ENCODE results near the gene TWNK. TPM values are rescaled to one million over a fixed set of nuclear protein-coding genes. Genes with fewer than 3 reads are reported as not detected.

Gene TWNK
- total and polyA plus RNA-seq, 2 donors from 2014 or later: 3.8 to 8.9 TPM

DNA sequence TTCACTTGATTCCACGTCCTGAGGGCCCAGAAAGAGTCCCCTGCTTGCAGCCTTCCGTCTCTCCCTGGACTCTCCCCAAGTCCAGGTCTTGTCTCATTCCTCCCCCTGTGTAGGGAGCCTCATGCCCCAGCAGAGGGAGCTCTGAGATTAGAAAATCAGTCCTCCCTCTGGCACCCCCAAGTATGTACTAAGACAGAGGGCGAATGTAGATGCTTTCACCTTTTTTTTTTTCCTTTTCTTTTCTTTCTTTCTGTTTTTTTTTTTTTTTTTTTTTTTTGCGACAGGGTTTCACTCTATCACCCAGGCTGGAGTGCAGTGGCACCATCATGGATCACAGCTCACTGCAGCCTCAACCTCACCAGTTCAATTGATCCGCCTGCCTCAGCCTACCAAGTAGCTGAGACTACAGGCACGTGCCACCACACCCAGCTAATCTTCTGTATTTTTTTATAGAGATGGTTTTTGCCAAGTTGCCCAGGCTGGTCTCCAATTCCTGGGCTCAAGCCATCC lies 54.0 kb downstream of the TWNK start:
- Histone ChIP-seq H3K9me3 (ENCODE audit: control insufficient read depth in 2 of 3, insufficient read depth in 1 of 3, low read length in 3 of 3) (no peaks in the 10 kb centered on the region), H3K9ac (ENCODE audit: low read length in 3 of 3) (no peak overlapping the region), H3K36me3 (ENCODE audit: control insufficient read depth in 2 of 3, insufficient read depth in 3 of 3, low read length in 3 of 3) (peaks cover 0 to 16% (median 12%) of the 10 kb centered on the region in 3 donors), H3K27me3 (ENCODE audit: control insufficient read depth, insufficient read depth, low read length) (no peaks in the 10 kb centered on the region), H3K4me1 (ENCODE audit: control insufficient read depth in 2 of 3, insufficient read depth in 2 of 3, low read depth in 1 of 3, low read length in 3 of 3) (peaks cover 9 to 13% (median 11%) of the 10 kb centered on the region in 3 donors), H3K27ac (ENCODE audit: low read depth in 2 of 2, low read length in 2 of 2) (no peak overlapping the region), H3K4me3 (ENCODE audit: low read length in 3 of 3) (no peak overlapping the region)
- TF ChIP-seq, protein P1, sequence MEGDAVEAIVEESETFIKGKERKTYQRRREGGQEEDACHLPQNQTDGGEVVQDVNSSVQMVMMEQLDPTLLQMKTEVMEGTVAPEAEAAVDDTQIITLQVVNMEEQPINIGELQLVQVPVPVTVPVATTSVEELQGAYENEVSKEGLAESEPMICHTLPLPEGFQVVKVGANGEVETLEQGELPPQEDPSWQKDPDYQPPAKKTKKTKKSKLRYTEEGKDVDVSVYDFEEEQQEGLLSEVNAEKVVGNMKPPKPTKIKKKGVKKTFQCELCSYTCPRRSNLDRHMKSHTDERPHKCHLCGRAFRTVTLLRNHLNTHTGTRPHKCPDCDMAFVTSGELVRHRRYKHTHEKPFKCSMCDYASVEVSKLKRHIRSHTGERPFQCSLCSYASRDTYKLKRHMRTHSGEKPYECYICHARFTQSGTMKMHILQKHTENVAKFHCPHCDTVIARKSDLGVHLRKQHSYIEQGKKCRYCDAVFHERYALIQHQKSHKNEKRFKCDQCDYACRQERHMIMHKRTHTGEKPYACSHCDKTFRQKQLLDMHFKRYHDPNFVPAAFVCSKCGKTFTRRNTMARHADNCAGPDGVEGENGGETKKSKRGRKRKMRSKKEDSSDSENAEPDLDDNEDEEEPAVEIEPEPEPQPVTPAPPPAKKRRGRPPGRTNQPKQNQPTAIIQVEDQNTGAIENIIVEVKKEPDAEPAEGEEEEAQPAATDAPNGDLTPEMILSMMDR (IDR thresholded peaks at IDR 0.05; ENCODE audit: borderline replicate concordance, extremely low read depth, insufficient read depth): peak; percentile 94
- FAIRE-seq (peak; percentile 56), DNase-seq (peak; percentile 87 to 95 (median 90))
- intact Hi-C loops (cut with DNase I): no loop called here

DNA sequence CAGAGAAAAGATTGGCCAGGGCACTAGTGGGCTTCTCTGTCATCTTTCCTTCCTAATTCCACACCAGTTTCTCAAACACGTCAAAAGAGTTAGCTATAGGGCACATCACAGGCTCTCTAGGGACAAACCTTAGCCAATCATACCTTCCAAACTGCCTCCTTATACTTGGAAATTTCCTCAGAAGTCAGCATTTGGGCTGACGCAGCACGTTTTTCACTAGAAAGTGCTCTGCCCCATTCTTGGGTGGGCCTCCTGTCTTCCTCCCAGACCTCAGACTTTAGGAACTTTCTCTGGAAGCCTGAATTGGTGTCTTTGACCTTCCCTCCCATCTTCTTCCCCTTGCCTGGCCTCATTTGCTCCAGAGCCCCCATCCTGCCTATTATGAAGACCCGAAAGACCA lies 54.8 kb downstream of the TWNK start:
- FAIRE-seq (no peak), DNase-seq (peak in 1 of 5 donors; percentile 7)
- Histone ChIP-seq H3K9me3 (ENCODE audit: control insufficient read depth in 2 of 3, insufficient read depth in 1 of 3, low read length in 3 of 3) (no peaks in the 10 kb centered on the region), H3K4me3 (ENCODE audit: low read length in 3 of 3) (peak overlapping the region; percentile 54 to 83 (median 65)), H3K4me1 (ENCODE audit: control insufficient read depth in 2 of 3, insufficient read depth in 2 of 3, low read depth in 1 of 3, low read length in 3 of 3) (peaks cover 9 to 13% (median 11%) of the 10 kb centered on the region in 3 donors), H3K27ac (ENCODE audit: low read depth in 2 of 2, low read length in 2 of 2) (peak overlapping the region; percentile 90), H3K27me3 (ENCODE audit: control insufficient read depth, insufficient read depth, low read length) (peaks cover 6% of the 10 kb centered on the region), H3K36me3 (ENCODE audit: control insufficient read depth in 2 of 3, insufficient read depth in 3 of 3, low read length in 3 of 3) (peaks cover 0 to 12% (median 8%) of the 10 kb centered on the region in 3 donors), H3K9ac (ENCODE audit: low read length in 3 of 3) (peak overlapping the region in 2 of 3 donors; percentile 43 to 93)
- intact Hi-C loops (cut with DNase I): no loop called here
- TF ChIP-seq, protein P1 (IDR thresholded peaks at IDR 0.05; ENCODE audit: borderline replicate concordance, extremely low read depth, insufficient read depth): no peak

DNA sequence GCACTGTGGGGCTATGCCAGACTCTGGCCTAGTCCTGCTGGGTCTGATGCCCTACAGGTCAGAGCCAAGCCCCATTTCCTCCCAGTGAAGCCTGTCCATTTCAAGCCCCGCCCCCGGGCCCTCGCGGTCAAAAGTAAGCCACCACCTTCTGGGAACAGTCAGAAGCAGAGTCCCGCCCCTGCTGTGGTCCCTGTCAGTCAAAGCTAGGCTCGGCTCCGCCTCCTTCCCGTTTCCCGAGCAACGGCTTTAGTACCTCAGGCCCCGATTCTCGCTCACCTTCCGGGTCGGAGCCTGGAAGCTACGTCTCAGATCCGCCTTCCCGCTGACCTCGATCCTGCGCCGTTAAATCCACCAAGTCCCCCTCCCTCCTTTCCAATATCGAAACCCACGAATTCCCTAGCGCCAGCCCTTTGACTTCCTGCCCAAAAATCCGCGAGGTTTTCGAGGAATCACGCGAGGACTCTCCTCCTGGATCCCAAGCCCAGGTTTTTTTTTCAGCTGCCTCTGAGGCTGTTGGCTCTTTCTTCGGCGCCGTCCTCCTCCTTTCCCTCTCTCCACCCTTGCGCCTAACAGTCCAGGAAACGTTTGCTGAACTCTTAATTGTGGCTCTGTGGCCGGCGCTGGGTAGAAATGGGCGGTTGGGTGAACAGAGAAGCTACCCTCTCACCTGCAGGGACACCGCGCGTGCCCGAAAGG lies 55.5 kb downstream of the TWNK start:
- intact Hi-C loops (cut with DNase I): no loop called here
- FAIRE-seq: peak; percentile 68
- H3K27ac ChIP-seq (ENCODE audit: low read depth in 2 of 2, low read length in 2 of 2): peak overlapping the region; percentile 90

More for the DNA sequence above, 55.5 kb downstream of the TWNK start:
- peaks cover 0 to 5% (median 3%) of the 10 kb centered on the region in 3 donors for H3K36me3 ChIP-seq (ENCODE audit: control insufficient read depth in 2 of 3, insufficient read depth in 3 of 3, low read length in 3 of 3)
- no peaks in the 10 kb centered on the region for H3K9me3 ChIP-seq (ENCODE audit: control insufficient read depth in 2 of 3, insufficient read depth in 1 of 3, low read length in 3 of 3)
- H3K27me3 ChIP-seq (ENCODE audit: control insufficient read depth, insufficient read depth, low read length): peaks cover 8% of the 10 kb centered on the region
- H3K4me3 ChIP-seq (ENCODE audit: low read length in 3 of 3): peak overlapping the region; percentile 65 to 83 (median 70)
- TF ChIP-seq, protein P1 (IDR thresholded peaks at IDR 0.05; ENCODE audit: borderline replicate concordance, extremely low read depth, insufficient read depth): no peak
- peak overlapping the region; percentile 70 to 93 (median 72) for H3K9ac ChIP-seq (ENCODE audit: low read length in 3 of 3)
- H3K4me1 ChIP-seq (ENCODE audit: control insufficient read depth in 2 of 3, insufficient read depth in 2 of 3, low read depth in 1 of 3, low read length in 3 of 3): peaks cover 9 to 13% (median 11%) of the 10 kb centered on the region in 3 donors
- peak; percentile 96 to 99 (median 98) for DNase-seq
